Activated T-cell treated with anti-CD3 and anti-CD28 coated beads, Interleukin-2, amount 50 U/mL, for 4 hours (primary cell): ENCODE measurements around the gene HDAC4. TPM values are rescaled to one million over a fixed set of nuclear protein-coding genes. Genes with fewer than 3 reads are reported as not detected.

ENCODE experiments used
- ATAC-seq, 2 donors: fragments of 200-7000 bp; cut with Tn5 transposase; one replicate each; pipeline ENCODE4 v1.10.0; 2021
- DNase-seq: peaks from one replicate; pipeline ENCODE4 v3.0.0-alpha.2; 2020
- H3K27me3 Mint-ChIP-seq: one replicate; pipeline ENCODE4 v1.8.0; 2021; ENCODE audit warnings: low read depth, mixed read lengths
- H3K36me3 Mint-ChIP-seq: one replicate; pipeline ENCODE4 v1.8.0; 2022; ENCODE audit warnings: mixed read lengths; ENCODE audit not compliant: insufficient read depth
- H3K4me1 Mint-ChIP-seq: one replicate; pipeline ENCODE4 v1.8.0; 2021; ENCODE audit warnings: low read depth, mixed read lengths
- H3K4me3 Mint-ChIP-seq: one replicate; pipeline ENCODE4 v1.8.0; 2021; ENCODE audit warnings: mild to moderate bottlenecking, moderate library complexity, mixed read lengths
- H3K9me3 Mint-ChIP-seq: one replicate; pipeline ENCODE4 v1.8.0; 2021; ENCODE audit warnings: mixed read lengths
- total RNA-seq, 3 donors: library from RNA; stranded (reverse); gene quantifications; one replicate each; pipeline ENCODE4 v1.2.1, GENCODE V29; 2021

Gene HDAC4
- total RNA-seq, 3 donors from 2014 or later, result 30.4 to 34.1 (median 31.9) TPM

- no peak for DNase-seq
- Mint-ChIP-seq H3K9me3 (no peaks in the 10 kb centered on the region), H3K27me3 (no peaks in the 10 kb centered on the region), H3K4me3 (no peak overlapping the region), H3K4me1 (peaks cover 11% of the 10 kb centered on the region), H3K36me3 (peaks cover 2% of the 10 kb centered on the region)
- no peak for ATAC-seq
Measured at GRCh38 chr2:239308661-239309397, 92.0 kb downstream of the HDAC4 start.

- ATAC-seq, result no peak
- H3K4me3 Mint-ChIP-seq, result no peak overlapping the region
Measured at GRCh38 chr2:239307921-239308613, 92.8 kb downstream of the HDAC4 start.

GRCh38 chr2:239307221-239307569 lies 93.6 kb downstream of the HDAC4 start:
- ATAC-seq (no peak), DNase-seq (no peak)
- Mint-ChIP-seq H3K4me3 (no peak overlapping the region), H3K36me3 (peaks cover 2% of the 10 kb centered on the region), H3K27me3 (no peaks in the 10 kb centered on the region), H3K4me1 (peaks cover 22% of the 10 kb centered on the region), H3K9me3 (no peaks in the 10 kb centered on the region)

More at GRCh38 chr2:239307921-239308613, 92.8 kb downstream of the HDAC4 start:
- no peaks in the 10 kb centered on the region for H3K9me3 Mint-ChIP-seq
- H3K27me3 Mint-ChIP-seq, result no peaks in the 10 kb centered on the region
- no peak for DNase-seq
- peaks cover 18% of the 10 kb centered on the region for H3K4me1 Mint-ChIP-seq
- peaks cover 2% of the 10 kb centered on the region for H3K36me3 Mint-ChIP-seq

- Mint-ChIP-seq H3K27me3 (no peaks in the 10 kb centered on the region), H3K4me3 (no peak overlapping the region), H3K36me3 (no peaks in the 10 kb centered on the region), H3K9me3 (no peaks in the 10 kb centered on the region), H3K4me1 (peaks cover 28% of the 10 kb centered on the region)
- ATAC-seq (no peak), DNase-seq (no peak)
Measured at GRCh38 chr2:239306274-239307220, 94.3 kb downstream of the HDAC4 start.

- H3K4me1 Mint-ChIP-seq, result peaks cover 33% of the 10 kb centered on the region
- H3K36me3 Mint-ChIP-seq, result no peaks in the 10 kb centered on the region
- no peaks in the 10 kb centered on the region for H3K9me3 Mint-ChIP-seq
- no peak for DNase-seq
- ATAC-seq, result no peak
- H3K27me3 Mint-ChIP-seq, result no peaks in the 10 kb centered on the region
- H3K4me3 Mint-ChIP-seq, result no peak overlapping the region
Measured at GRCh38 chr2:239305771-239306170, 95.0 kb downstream of the HDAC4 start.

GRCh38 chr2:239305222-239305575 lies 95.6 kb downstream of the HDAC4 start:
- ATAC-seq (no peak), DNase-seq (no peak)
- H3K4me3 Mint-ChIP-seq, result no peak overlapping the region
- no peaks in the 10 kb centered on the region for H3K27me3 Mint-ChIP-seq
- peaks cover 33% of the 10 kb centered on the region for H3K4me1 Mint-ChIP-seq
- H3K36me3 Mint-ChIP-seq, result no peaks in the 10 kb centered on the region
- H3K9me3 Mint-ChIP-seq, result no peaks in the 10 kb centered on the region

GRCh38 chr2:239304533-239305221 lies 96.1 kb downstream of the HDAC4 start:
- H3K9me3 Mint-ChIP-seq, result no peaks in the 10 kb centered on the region
- peaks cover 35% of the 10 kb centered on the region for H3K4me1 Mint-ChIP-seq
- H3K27me3 Mint-ChIP-seq, result no peaks in the 10 kb centered on the region
- DNase-seq (no peak), ATAC-seq (no peak)
- H3K4me3 Mint-ChIP-seq, result no peak overlapping the region
- H3K36me3 Mint-ChIP-seq, result no peaks in the 10 kb centered on the region

GRCh38 chr2:239303711-239304532 lies 96.9 kb downstream of the HDAC4 start:
- H3K4me1 Mint-ChIP-seq, result peaks cover 39% of the 10 kb centered on the region
- DNase-seq (no peak), ATAC-seq (peak; percentile 84 to 87)
- no peaks in the 10 kb centered on the region for H3K9me3 Mint-ChIP-seq
- H3K4me3 Mint-ChIP-seq, result no peak overlapping the region
- no peaks in the 10 kb centered on the region for H3K27me3 Mint-ChIP-seq
- H3K36me3 Mint-ChIP-seq, result no peaks in the 10 kb centered on the region

GRCh38 chr2:239302808-239303557 lies 97.8 kb downstream of the HDAC4 start:
- H3K4me3 Mint-ChIP-seq, result no peak overlapping the region
- DNase-seq (no peak), ATAC-seq (no peak)
- H3K4me1 Mint-ChIP-seq, result peaks cover 47% of the 10 kb centered on the region
- no peaks in the 10 kb centered on the region for H3K36me3 Mint-ChIP-seq
- no peaks in the 10 kb centered on the region for H3K9me3 Mint-ChIP-seq
- no peaks in the 10 kb centered on the region for H3K27me3 Mint-ChIP-seq

GRCh38 chr2:239302083-239302807 lies 98.6 kb downstream of the HDAC4 start:
- no peak overlapping the region for H3K4me3 Mint-ChIP-seq
- H3K9me3 Mint-ChIP-seq, result no peaks in the 10 kb centered on the region
- ATAC-seq, result no peak
- H3K4me1 Mint-ChIP-seq, result peaks cover 54% of the 10 kb centered on the region
- H3K36me3 Mint-ChIP-seq, result no peaks in the 10 kb centered on the region
- no peak for DNase-seq
- H3K27me3 Mint-ChIP-seq, result no peaks in the 10 kb centered on the region

- Mint-ChIP-seq H3K27me3 (no peaks in the 10 kb centered on the region), H3K9me3 (no peaks in the 10 kb centered on the region), H3K36me3 (no peaks in the 10 kb centered on the region), H3K4me1 (peaks cover 65% of the 10 kb centered on the region), H3K4me3 (no peak overlapping the region)
- ATAC-seq (no peak), DNase-seq (no peak)
Measured at GRCh38 chr2:239300871-239301735, 99.7 kb downstream of the HDAC4 start.

GRCh38 chr2:239300242-239300641 lies 100.6 kb downstream of the HDAC4 start:
- no peak overlapping the region for H3K4me3 Mint-ChIP-seq
- H3K27me3 Mint-ChIP-seq, result no peaks in the 10 kb centered on the region
- H3K36me3 Mint-ChIP-seq, result no peaks in the 10 kb centered on the region
- H3K4me1 Mint-ChIP-seq, result peaks cover 74% of the 10 kb centered on the region
- ATAC-seq, result no peak
- no peaks in the 10 kb centered on the region for H3K9me3 Mint-ChIP-seq
- DNase-seq, result no peak
